A673 (cell line): ENCODE results near the gene ADAMTS5. TPM values are rescaled to one million over a fixed set of nuclear protein-coding genes. Genes with fewer than 3 reads are reported as not detected.

Source experiments
- BruUV-seq: library from RNA; stranded (reverse); fragments of 400-500 nt; replicated peaks from 2 replicates; lab custom pipeline; 2021; lab: Mats Ljungman, UMichigan
- CTCF ChIA-PET: fragments of 300-600 bp; sonication (Branson Sonifier 250); formaldehyde crosslinking; loops from one replicate; lab custom pipeline; 2022; ENCODE audit warnings: antibody characterized with exemption; lab: Charles Lee
- POLR2A ChIA-PET: fragments of 300-600 bp; sonication (Branson Sonifier 250); formaldehyde crosslinking; loops from one replicate; lab custom pipeline; 2022; ENCODE audit warnings: antibody characterized with exemption; ENCODE audit not compliant: low non-redundant PET; lab: Charles Lee
- DNase-seq: peaks from one replicate; pipeline ENCODE4 v3.0.0-alpha.2; 2015; ENCODE audit warnings: low spot score
- H3K27ac ChIP-seq: fragments of 200-600 bp; sonication (generic); 2 replicates; pipeline ENCODE4 v1.5.1; 2016; ENCODE audit warnings: mixed run types, low read depth, mild to moderate bottlenecking, mixed read lengths, antibody characterized with exemption, low read length; ENCODE audit not compliant: poor library complexity, severe bottlenecking
- H3K27me3 ChIP-seq: fragments of 200-600 bp; sonication (generic); replicated peaks from 2 replicates; pipeline ENCODE4 v1.6.1; 2017; ENCODE audit warnings: mixed run types, low read depth, mild to moderate bottlenecking, mixed read lengths, antibody characterized with exemption, low read length; ENCODE audit not compliant: insufficient read depth, poor library complexity
- H3K36me3 ChIP-seq: fragments of 200-600 bp; sonication (generic); 2 replicates; pipeline ENCODE4 v1.6.1; 2016; ENCODE audit warnings: mixed run types, mild to moderate bottlenecking, mixed read lengths, antibody characterized with exemption, low read length; ENCODE audit not compliant: insufficient read depth, poor library complexity, severe bottlenecking
- H3K4me1 ChIP-seq: fragments of 200-600 bp; sonication (generic); 2 replicates; pipeline ENCODE4 v1.6.1; 2017; ENCODE audit warnings: mixed run types, mild to moderate bottlenecking, mixed read lengths, antibody characterized with exemption, low read length; ENCODE audit not compliant: insufficient read depth, poor library complexity, severe bottlenecking
- H3K4me3 ChIP-seq: fragments of 200-600 bp; sonication (generic); 2 replicates; pipeline ENCODE4 v1.5.1; 2016; ENCODE audit warnings: low read depth, mixed run types, mild to moderate bottlenecking, mixed read lengths, low read length; ENCODE audit not compliant: poor library complexity, severe bottlenecking
- H3K9me3 ChIP-seq: fragments of 200-600 bp; sonication (generic); 2 replicates; pipeline ENCODE4 v1.6.1; 2016; ENCODE audit warnings: mixed run types, low read depth, mild to moderate bottlenecking, mixed read lengths, antibody characterized with exemption, low read length; ENCODE audit not compliant: poor library complexity, severe bottlenecking
- EZH2 ChIP-seq: fragments of 200-600 bp; sonication (generic); IDR thresholded peaks from 2 replicates; pipeline ENCODE4 v1.6.1; 2017; ENCODE audit warnings: borderline replicate concordance, low read depth, mild to moderate bottlenecking, mixed read lengths, antibody characterized with exemption, low read length; ENCODE audit not compliant: poor library complexity, severe bottlenecking
- intact Hi-C: fragments of 100-400 bp; cut with micrococcal nuclease; formaldehyde crosslinking; loops from one replicate; pipeline ENCODE4 v1.10.0; 2022; ENCODE audit not compliant: unreplicated experiment
- total RNA-seq: library from RNA; stranded (reverse); gene quantifications from 2 replicates; pipeline ENCODE4 v1.2.3, GENCODE V29; 2021
- TF ChIP-seq, protein P1 (sequence below): fragments of 300-800, 200-600 bp; sonication (generic); conservative IDR thresholded peaks from 2 replicates; pipeline ENCODE4 v1.5.1; 2017; ENCODE audit warnings: low read depth, mild to moderate bottlenecking, antibody characterized with exemption, low read length, moderate library complexity, mixed read lengths

Gene ADAMTS5
- total RNA-seq, 1 experiment from 2014 or later = not detected

DNA sequence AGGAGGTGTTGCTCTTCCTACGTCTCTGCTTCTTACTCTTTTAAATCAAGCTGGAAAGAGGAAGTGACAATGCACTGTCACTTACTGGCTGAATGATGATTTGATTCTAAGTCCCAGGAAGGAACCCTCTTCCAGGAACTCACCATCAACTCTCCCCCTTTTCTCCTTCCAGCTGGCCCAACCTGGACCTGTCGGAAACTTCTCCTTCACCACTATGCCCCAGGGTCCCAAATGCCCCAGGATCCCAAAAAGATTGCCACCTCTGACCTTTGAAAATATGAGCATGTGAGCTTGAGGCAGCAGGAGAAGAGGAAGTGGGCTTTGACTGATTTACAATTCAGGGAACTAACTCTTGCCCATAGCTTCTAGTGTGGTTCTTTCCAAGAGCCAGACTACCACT is 5.3 kb upstream of the ADAMTS5 start:
- no peak overlapping the region for H3K4me3 ChIP-seq
- no peak for DNase-seq
- POLR2A ChIA-PET = no interaction called here

DNA sequence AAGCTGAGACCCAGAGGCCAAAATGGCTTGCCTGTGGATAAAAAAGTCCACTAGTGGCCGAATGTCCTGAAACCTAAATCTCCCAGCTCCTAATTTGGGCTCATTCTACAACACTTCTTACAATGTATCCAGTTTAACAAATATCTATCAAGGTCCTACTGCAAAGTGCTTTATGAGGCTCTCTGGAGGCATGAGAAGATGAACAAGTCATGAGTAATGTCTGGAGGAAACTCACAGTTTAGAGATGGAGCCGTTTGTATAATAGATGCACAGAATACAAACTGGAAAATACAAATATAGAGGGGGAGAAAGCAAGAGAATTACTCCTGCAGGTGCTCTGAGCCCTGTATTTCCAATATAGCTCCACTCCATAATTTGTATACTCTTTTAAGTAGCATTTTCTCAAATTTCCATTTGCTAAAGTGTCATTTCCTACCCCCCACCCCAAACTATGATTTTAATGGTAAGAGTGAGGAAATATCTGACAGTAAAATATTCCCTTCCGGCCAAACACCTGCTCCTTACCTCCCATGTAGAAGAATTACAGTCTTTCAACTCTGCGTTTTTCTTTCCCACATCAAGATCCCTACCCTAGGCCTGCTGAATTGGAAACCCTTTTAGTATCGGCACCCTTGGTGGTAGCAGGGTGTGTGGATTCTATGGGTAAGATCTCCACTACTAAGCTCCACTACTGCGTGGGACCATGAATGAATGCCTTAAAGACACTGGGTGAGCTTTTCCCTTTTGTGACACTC is 3.3 kb upstream of the ADAMTS5 start:
- DNase-seq = no peak
- H3K4me3 ChIP-seq = no peak overlapping the region
- H3K36me3 ChIP-seq = no peaks in the 10 kb centered on the region
- TF ChIP-seq EZH2 = no peak
- TF ChIP-seq, protein P1, sequence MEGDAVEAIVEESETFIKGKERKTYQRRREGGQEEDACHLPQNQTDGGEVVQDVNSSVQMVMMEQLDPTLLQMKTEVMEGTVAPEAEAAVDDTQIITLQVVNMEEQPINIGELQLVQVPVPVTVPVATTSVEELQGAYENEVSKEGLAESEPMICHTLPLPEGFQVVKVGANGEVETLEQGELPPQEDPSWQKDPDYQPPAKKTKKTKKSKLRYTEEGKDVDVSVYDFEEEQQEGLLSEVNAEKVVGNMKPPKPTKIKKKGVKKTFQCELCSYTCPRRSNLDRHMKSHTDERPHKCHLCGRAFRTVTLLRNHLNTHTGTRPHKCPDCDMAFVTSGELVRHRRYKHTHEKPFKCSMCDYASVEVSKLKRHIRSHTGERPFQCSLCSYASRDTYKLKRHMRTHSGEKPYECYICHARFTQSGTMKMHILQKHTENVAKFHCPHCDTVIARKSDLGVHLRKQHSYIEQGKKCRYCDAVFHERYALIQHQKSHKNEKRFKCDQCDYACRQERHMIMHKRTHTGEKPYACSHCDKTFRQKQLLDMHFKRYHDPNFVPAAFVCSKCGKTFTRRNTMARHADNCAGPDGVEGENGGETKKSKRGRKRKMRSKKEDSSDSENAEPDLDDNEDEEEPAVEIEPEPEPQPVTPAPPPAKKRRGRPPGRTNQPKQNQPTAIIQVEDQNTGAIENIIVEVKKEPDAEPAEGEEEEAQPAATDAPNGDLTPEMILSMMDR = no peak
- ChIA-PET POLR2A (no interaction called here), CTCF (no interaction called here)
- no TSS peak for BruUV-seq
- H3K27ac ChIP-seq = no peak overlapping the region
- intact Hi-C loops = no loop called here
- peaks cover 5% of the 10 kb centered on the region for H3K4me1 ChIP-seq
- peaks cover 92% of the 10 kb centered on the region for H3K27me3 ChIP-seq
- no peaks in the 10 kb centered on the region for H3K9me3 ChIP-seq

More for the DNA sequence above, 5.3 kb upstream of the ADAMTS5 start:
- intact Hi-C loops = no loop called here
- H3K27me3 ChIP-seq = peaks cover 72% of the 10 kb centered on the region
- CTCF ChIA-PET = no interaction called here
- no peak for TF ChIP-seq EZH2
- TF ChIP-seq, protein P1 = no peak
- peaks cover 1% of the 10 kb centered on the region for H3K4me1 ChIP-seq
- H3K27ac ChIP-seq = no peak overlapping the region
- H3K36me3 ChIP-seq = no peaks in the 10 kb centered on the region
- BruUV-seq = no TSS peak
- H3K9me3 ChIP-seq = no peaks in the 10 kb centered on the region

DNA sequence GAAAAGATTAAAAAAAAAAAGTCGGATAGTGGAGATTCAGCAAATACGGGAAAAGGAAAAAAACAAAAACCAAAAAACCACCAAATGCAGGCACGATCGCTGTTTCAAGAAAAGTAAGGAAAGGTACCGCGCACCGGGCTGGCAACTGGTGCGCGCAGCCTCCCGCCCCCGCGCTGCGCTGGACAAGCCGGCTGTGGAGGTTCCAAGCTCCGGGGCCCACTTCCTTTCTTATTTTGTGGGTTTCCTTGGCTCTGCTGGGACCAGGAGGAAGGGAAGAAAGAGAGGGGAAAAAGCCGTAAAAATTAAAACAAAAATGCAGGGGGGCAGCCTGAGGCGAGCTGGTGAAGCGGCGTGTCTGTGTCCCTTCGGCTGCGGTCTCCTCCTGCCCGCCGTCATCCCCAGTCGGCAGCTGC is 233 bp downstream of the ADAMTS5 start:
- Histone ChIP-seq H3K36me3 (no peaks in the 10 kb centered on the region), H3K27ac (no peak overlapping the region), H3K4me3 (peak overlapping the region; percentile 19), H3K27me3 (peaks cover 100% of the 10 kb centered on the region), H3K9me3 (no peaks in the 10 kb centered on the region), H3K4me1 (peaks cover 5% of the 10 kb centered on the region)
- ChIA-PET POLR2A (no interaction called here), CTCF (no interaction called here)
- intact Hi-C loops = no loop called here
- no peak for DNase-seq
- no TSS peak for BruUV-seq
- TF ChIP-seq EZH2 = no peak
- TF ChIP-seq, protein P1 = no peak
